Amniotic epithelial cell (primary cell): Measurements from ENCODE around the gene ALDH1L2.
A peak's percentile ranks its signal among the peaks of the same experiment; 100 is the strongest.
"Not testable (repeated sequence)": the region's sequence is repeated elsewhere in the genome, so short reads cannot be mapped to it uniquely, and the experiment has no call there.

Source experiments
- DNase-seq: peaks from one replicate; pipeline ENCODE4 v3.0.0-alpha.2; 2010; ENCODE audit warnings: low read depth

Gene ALDH1L2

GRCh38 chr12:105084251-105085250 lies at the start of gene ALDH1L2:
Gene ALDH1L2, minus strand, starts transcription at chr12:105084458. Its CDS starts 22 bp downstream, at chr12:105084436.
- DNase-seq = peak; percentile 78

- peak; percentile 40 for DNase-seq
Observed at GRCh38 chr12:105120551-105120950, 36.3 kb upstream of the ALDH1L2 start.

GRCh38 chr12:105116969-105117368 lies 32.7 kb upstream of the ALDH1L2 start:
- DNase-seq = no peak

- DNase-seq = no peak
Observed at GRCh38 chr12:105113094-105113493, 28.8 kb upstream of the ALDH1L2 start.

- DNase-seq = no peak
Observed at GRCh38 chr12:105110851-105111250, 26.6 kb upstream of the ALDH1L2 start.

- no peak for DNase-seq
Observed at GRCh38 chr12:105109465-105110212, 25.4 kb upstream of the ALDH1L2 start.

GRCh38 chr12:105107494-105108371 lies 23.5 kb upstream of the ALDH1L2 start, which contains the start of gene WASHC4:
Gene WASHC4, plus strand, starts transcription at chr12:105107731. Its CDS starts 70 bp downstream, at chr12:105107801.
- peak; percentile 79 for DNase-seq

GRCh38 chr12:105107171-105107493 lies 22.9 kb upstream of the ALDH1L2 start:
- peak; percentile 52 for DNase-seq

GRCh38 chr12:105106621-105107020 lies 22.4 kb upstream of the ALDH1L2 start:
- no peak for DNase-seq

GRCh38 chr12:105104762-105105161 lies 20.5 kb upstream of the ALDH1L2 start:
- no peak for DNase-seq

GRCh38 chr12:105102673-105103072 lies 18.4 kb upstream of the ALDH1L2 start:
- DNase-seq = no peak

- DNase-seq = peak; percentile 42
Observed at GRCh38 chr12:105100998-105101397, 16.7 kb upstream of the ALDH1L2 start.

- peak; percentile 69 for DNase-seq
Observed at GRCh38 chr12:105100207-105100985, 16.1 kb upstream of the ALDH1L2 start.

- DNase-seq = no peak
Observed at GRCh38 chr12:105099356-105099755, 15.1 kb upstream of the ALDH1L2 start.

- DNase-seq = not testable (repeated sequence)
Observed at GRCh38 chr12:105095338-105095737, 11.1 kb upstream of the ALDH1L2 start.

GRCh38 chr12:105092336-105092735 lies 8.1 kb upstream of the ALDH1L2 start:
- no peak for DNase-seq

- no peak for DNase-seq
Observed at GRCh38 chr12:105091476-105092206, 7.4 kb upstream of the ALDH1L2 start.

- no peak for DNase-seq
Observed at GRCh38 chr12:105090361-105090760, 6.1 kb upstream of the ALDH1L2 start.

- DNase-seq = no peak
Observed at GRCh38 chr12:105089817-105090216, 5.6 kb upstream of the ALDH1L2 start.

GRCh38 chr12:105085501-105085900 lies 1.2 kb upstream of the ALDH1L2 start:
- no peak for DNase-seq
